Amniotic epithelial cell (primary cell): ENCODE results near the gene SSBP1.
"Not testable (repeated sequence)": the region's sequence is repeated elsewhere in the genome, so short reads cannot be mapped to it uniquely, and the experiment has no call there.

Experiments
- DNase-seq: peaks from one replicate; pipeline ENCODE4 v3.0.0-alpha.2; 2010; ENCODE audit warnings: low read depth

Gene SSBP1

GRCh38 chr7:141737836-141738591, at the start of gene SSBP1:
SSBP1 (plus strand) TSS chr7:141738358; CDS start chr7:141739167, 809 bp downstream.
- peak; percentile 95 for DNase-seq

- not testable (repeated sequence) for DNase-seq
Measured at GRCh38 chr7:141689072-141689825, 48.9 kb upstream of the SSBP1 start.

- DNase-seq, result no peak
Measured at GRCh38 chr7:141691540-141691939, 46.6 kb upstream of the SSBP1 start.

GRCh38 chr7:141691961-141692360, 46.2 kb upstream of the SSBP1 start:
- DNase-seq, result no peak

- no peak for DNase-seq
Measured at GRCh38 chr7:141693082-141693481, 45.1 kb upstream of the SSBP1 start.

- DNase-seq, result no peak
Measured at GRCh38 chr7:141695803-141696289, 42.3 kb upstream of the SSBP1 start.

GRCh38 chr7:141696348-141696747, 41.8 kb upstream of the SSBP1 start:
- no peak for DNase-seq

GRCh38 chr7:141697211-141697871, 40.8 kb upstream of the SSBP1 start:
- DNase-seq, result peak; percentile 80

- no peak for DNase-seq
Measured at GRCh38 chr7:141698247-141699015, 39.7 kb upstream of the SSBP1 start.

- DNase-seq, result no peak
Measured at GRCh38 chr7:141699860-141700259, 38.3 kb upstream of the SSBP1 start.

- DNase-seq, result no peak
Measured at GRCh38 chr7:141700296-141700847, 37.8 kb upstream of the SSBP1 start.

GRCh38 chr7:141700848-141701371, 37.2 kb upstream of the SSBP1 start:
- DNase-seq, result no peak

GRCh38 chr7:141701489-141702046, 36.6 kb upstream of the SSBP1 start:
- no peak for DNase-seq

GRCh38 chr7:141702047-141702567, 36.1 kb upstream of the SSBP1 start, which contains the start of gene DENND11:
DENND11 (minus strand) TSS chr7:141702166; CDS start chr7:141702153, 13 bp downstream.
- no peak for DNase-seq

- no peak for DNase-seq
Measured at GRCh38 chr7:141702892-141703291, 35.3 kb upstream of the SSBP1 start.

GRCh38 chr7:141704112-141704511, 34.0 kb upstream of the SSBP1 start:
- DNase-seq, result no peak

GRCh38 chr7:141704741-141705140, 33.4 kb upstream of the SSBP1 start:
- DNase-seq, result no peak

GRCh38 chr7:141706239-141707064, 31.7 kb upstream of the SSBP1 start:
- DNase-seq, result no peak

GRCh38 chr7:141708351-141708750, 29.8 kb upstream of the SSBP1 start, which contains the start of gene WEE2:
WEE2 (plus strand) TSS chr7:141708353; CDS start chr7:141708759, 406 bp downstream.
- no peak for DNase-seq

- DNase-seq, result no peak
Measured at GRCh38 chr7:141709318-141709717, 28.8 kb upstream of the SSBP1 start.
